DMS153 treated with DMSO at 0.1 percent for 48 hours (cell line): ENCODE measurements around the gene PGBD5.

ENCODE experiments used
- DNase-seq: peaks from one replicate; lab custom pipeline; 2025; ENCODE audit not compliant: unreplicated experiment; lab: John Stamatoyannopoulos, UW

The PGBD5 gene

GRCh38 chr1:230307213-230307612 is 118.9 kb downstream of the PGBD5 start:
- DNase-seq = no peak

DNA sequence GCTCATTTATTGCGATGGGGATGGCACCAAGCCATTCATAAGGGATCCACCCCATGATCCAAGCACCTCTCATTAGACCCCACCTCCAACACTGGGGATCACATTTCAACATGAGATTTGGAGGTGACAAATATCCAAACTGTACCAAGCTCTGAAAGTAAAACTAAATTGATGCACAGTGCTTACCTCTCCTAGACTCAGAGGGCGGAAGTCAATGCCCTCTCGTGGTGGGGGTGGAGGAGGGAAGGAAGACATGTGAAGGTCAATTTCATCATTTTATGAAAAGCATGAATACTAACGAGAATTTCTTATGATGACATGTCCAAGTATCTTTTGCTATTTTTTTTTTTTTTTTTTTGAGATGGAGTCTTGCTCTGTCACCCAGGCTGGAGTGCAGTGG is 120.0 kb downstream of the PGBD5 start:
- DNase-seq = no peak

GRCh38 chr1:230303822-230304221 is 122.3 kb downstream of the PGBD5 start:
- DNase-seq = peak; percentile 83

- no peak for DNase-seq
These were observed 123.1 kb downstream of the PGBD5 start for GRCh38 chr1:230303069-230303468.

GRCh38 chr1:230301822-230302221 is 124.3 kb downstream of the PGBD5 start:
- no peak for DNase-seq

- DNase-seq = no peak
These were observed 124.8 kb downstream of the PGBD5 start for GRCh38 chr1:230301322-230301721.

DNA sequence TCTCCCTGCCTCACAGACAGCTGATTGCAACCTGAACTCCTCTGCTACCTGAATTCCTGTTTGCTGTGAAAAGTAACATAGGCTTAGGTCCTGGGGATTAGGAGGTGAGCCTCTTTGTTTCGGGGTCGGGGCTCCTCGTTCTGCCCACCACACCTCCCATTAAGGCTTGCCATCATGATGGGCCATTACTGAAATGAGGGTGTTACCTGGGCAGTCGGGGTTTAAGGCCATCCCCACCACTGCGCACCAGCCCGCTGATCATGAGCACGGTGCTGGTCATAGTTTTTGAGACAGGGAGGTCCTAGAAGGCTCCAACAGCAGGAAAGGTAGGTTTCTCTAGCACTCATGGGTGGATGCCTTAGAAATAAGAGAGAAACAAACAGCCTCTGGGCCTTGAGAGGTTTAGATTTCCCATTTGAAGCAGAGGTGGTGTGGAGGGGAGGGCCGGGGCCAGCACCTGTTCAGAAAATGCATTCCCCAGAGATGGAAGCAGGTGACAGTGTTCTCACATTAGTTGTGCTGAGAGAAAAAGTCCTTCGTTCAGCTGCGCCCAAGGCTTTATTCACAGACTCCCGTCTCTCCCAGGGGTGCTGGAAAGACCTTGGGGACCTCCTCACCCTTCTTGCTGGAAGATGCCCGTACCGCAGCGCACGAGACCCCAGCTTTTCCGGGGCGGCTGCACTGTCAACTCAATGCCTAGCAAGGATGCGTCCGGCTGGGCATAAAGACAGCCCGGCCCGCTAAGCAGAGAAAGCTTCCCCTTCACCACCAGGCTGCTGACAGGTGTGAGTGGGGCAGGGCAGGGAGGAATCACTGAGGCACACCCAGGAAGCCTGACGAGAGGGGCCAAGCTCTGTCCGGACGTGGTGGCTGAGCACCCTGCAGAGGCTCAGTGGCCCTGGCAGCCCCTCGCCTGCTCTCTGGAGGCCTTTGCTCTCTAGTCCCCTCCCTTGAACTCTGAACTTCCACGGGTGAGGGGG is 125.5 kb downstream of the PGBD5 start:
- peak; percentile 49 for DNase-seq

- peak; percentile 74 for DNase-seq
These were observed 126.7 kb downstream of the PGBD5 start for GRCh38 chr1:230299191-230300006.

- no peak for DNase-seq
These were observed 130.8 kb downstream of the PGBD5 start for GRCh38 chr1:230295367-230295766.

DNA sequence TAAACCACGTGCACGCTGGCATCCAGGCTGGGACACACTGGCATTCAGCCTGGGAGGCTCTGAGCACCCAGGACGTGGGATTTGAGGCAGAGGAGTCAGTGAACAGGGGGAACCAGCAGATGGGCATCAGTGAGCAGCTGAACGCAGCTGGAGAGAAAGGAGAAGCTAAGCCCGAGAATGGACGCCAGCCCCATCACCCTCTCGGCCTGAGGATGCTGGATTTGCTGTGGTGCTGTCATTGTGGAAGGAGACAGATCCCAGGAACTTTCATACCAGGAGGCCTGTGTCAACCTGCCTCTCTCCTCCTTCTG is 132.8 kb downstream of the PGBD5 start:
- DNase-seq = no peak

GRCh38 chr1:230292689-230293389 is 133.3 kb downstream of the PGBD5 start:
- peak; percentile 96 for DNase-seq

DNA sequence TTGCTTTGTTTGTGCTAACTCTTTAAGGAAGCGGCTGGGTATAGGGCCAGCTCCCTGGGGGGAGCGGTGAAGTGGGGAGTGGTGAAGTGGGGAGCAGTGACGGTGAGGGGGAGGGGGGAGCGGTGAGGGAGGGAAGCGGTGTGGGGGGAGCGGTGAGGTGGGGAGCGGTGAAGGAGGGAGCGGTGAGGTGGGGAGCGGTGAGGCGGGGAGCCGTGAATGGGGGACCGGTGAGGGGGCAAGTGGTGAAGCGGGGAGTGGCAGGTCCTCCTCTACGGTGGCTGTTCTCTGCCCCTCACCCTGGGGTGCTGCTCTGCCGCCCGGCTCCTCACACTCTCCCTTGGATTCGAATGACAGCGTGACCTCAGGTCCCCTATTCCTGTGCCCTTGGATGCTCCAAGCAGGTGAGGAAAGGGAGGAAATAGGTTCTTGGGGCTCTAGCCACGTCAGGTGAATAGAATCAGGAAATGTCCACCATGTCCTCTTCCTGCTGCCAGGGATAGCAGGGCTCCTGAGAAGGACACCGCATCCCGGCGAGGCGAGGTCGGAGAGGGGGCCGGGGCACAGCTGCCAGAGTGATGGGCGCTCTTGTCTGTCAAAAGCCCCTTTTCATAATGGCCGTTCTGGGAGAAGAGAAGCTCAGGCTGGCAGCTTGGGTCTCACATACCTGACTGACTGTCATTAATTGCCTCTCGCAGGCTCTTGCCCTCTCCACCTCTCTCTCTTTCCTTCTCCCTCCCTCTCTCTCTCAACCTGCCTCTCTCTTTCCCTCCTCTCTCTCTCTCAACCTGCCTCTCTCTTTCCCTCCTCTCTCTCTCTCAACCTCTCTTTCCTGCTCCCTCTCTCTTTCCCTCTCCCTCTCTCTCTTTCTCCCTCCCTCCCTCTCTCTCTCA is 134.2 kb downstream of the PGBD5 start:
- peak; percentile 57 for DNase-seq

DNA sequence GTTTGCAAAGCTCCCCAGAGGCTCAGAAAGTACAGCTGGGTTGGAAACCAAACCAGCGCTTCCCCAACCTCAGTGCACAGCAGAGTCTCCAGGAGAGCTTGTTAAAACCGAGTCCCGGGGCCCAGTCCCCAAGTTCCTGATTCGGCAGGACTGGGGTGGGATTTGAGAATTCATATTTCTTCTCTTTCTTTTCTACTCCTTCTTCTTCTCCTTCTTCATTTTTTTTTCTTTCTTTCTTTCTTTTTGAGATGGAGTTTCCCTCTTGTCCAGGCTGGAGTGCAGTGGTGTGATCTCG is 136.8 kb downstream of the PGBD5 start:
- DNase-seq = no peak

DNA sequence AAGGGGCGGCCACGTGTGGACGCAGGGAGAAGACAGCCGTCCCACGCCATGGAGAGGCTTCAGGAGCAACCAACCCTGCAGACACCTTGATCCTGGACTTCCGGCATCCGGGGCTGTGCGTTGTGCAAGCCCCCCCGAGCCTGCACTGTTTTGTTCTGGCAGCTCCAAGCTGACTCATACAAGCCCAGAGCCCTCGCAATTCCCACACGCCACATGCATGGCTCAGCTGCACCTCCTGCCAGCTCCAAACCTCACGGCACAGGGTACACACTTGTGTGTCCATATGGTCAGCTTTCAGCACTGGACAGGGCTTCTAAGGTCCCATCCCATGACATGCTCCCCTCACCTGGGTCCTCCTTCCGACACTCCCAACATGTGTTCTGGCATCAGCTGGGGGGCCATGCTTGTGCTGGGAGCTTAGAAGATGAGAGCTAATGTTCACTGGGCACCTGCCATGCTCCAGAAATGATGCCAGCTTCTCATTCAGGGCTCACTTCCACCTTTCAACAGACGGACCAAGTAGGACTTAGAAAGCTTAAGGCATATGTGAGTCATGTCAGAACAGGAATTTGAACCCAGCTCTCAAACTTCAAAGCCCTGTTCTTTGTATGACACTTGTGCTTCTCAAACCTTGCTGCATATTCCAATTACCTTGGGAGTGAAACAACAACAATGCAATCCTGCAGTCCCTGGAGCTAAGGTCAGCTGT is 137.3 kb downstream of the PGBD5 start:
- DNase-seq = no peak

- no peak for DNase-seq
These were observed 138.3 kb downstream of the PGBD5 start for GRCh38 chr1:230287674-230288315.

DNA sequence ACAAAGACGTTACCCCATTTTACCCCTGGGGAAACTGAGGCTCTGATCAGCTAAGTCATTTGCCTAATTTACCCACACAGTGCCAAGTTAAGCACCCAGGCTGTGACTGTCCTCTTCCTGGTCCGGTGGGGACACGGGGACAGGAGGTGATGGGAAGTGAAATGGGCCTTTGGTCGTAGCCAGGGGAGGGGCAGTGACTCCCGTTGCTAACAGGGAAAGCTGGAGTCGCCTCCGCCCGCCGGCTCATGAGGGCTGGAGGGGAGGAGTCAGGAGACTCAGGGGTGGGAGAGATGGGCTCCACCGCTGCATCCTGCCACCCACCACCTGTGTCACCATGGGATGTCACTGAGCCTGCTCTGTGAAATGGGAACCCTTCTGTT is 139.3 kb downstream of the PGBD5 start:
- DNase-seq = no peak

- no peak for DNase-seq
These were observed 139.8 kb downstream of the PGBD5 start for GRCh38 chr1:230286166-230286889.

- no peak for DNase-seq
These were observed 140.8 kb downstream of the PGBD5 start for GRCh38 chr1:230285351-230285750.

DNA sequence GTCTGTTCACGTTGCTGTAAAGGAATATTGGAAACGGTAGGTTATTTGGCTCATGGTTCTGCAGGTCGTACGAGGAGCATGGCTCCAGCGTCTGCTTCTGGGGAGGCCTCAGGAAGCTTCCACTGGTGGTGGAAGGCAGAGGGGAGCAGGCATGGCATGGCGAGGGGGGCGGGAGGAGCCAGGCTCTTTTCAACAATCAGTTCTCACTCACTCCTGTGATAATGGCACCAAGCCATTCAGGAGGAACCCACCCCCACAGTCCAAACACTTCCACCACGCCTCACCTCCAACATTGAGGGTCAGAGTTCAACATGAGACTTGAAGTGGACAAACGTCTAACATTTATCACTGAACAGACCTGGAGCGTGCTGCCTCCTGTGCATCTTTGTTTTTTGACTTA is 141.2 kb downstream of the PGBD5 start:
- no peak for DNase-seq
